Activated CD8-positive, alpha-beta memory T cell treated with anti-CD3 and anti-CD28 coated beads for 4 hours (primary cell): ENCODE data around the gene ADTRP.

Experiments
- DNase-seq, 2 donors: peaks; one replicate each; pipeline ENCODE4 v3.0.0-alpha.2; 2020; ENCODE audit warnings: low read depth in 2 of 2

ADTRP gene

DNA sequence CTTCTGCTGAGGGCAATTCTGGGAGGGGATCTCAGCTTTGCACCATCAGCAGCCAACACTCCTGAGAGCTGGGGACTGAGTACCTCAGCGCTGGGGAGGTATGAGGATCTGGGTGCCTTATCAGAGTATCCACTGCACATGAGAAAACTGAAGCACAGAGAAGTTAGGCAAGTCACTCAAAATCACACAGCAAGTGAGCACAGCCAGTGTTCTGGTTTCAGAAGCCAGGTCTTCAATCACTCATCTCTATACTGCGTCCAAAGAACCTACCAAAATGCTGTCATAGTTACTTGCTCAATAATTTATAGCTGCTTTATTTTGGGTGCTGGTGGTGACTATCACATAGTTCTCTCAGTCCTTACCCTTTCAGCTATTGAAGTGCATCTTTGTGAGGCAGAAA, 5.0 kb downstream of the ADTRP start:
- DNase-seq: no peak

DNA sequence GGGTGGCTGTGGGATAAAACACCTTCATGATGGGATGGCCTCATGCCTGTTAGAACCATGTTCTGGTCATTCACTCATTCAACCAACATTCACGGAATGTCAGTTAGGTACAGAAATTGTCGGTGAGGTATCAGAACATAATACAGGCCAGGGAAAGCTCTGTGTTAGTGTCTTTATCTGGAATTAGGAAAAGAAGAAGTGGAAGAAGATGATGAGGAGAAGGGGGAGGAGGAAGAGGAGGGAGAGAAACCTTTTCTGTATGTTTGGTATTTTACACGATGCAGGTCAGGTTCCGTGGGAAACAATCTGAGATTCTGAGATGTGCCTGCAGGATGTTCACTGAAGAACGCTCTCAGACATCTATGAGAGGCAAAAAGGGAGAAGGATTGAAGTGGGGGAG, 5.6 kb downstream of the ADTRP start:
- no peak for DNase-seq

DNA sequence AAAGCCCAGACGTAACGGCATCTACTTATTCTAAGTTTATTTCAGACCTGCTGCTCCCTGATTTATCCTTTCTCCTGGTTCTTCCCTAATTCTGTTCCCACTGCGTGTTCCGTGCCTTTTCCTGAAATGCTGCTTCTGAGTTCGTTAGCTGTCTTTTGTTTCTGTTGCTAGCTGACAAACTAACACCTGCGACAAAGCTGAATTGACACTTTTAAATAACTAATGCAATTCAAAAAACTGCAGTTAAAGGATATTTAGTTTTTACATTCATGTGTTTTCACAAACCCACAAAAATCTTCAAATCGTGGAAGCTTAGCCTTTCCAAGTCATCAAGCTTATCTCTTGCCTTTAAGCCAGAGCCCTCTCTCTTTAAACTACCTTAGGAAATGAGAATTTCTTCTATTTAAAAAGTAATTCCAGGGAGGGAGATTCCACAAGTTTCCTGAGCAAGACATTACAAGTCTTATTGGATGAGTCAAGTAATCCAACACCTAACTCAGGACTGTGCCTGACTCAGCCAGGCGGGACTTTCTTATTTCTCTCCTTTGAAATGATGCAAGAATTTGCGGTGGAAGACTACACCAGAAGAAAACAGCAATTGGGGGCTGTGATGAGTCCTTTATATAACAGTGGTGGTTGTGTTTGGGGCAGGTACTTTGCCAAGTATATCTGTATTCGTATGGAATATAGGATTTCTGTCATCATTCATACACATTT, 6.3 kb downstream of the ADTRP start:
- no peak for DNase-seq

DNA sequence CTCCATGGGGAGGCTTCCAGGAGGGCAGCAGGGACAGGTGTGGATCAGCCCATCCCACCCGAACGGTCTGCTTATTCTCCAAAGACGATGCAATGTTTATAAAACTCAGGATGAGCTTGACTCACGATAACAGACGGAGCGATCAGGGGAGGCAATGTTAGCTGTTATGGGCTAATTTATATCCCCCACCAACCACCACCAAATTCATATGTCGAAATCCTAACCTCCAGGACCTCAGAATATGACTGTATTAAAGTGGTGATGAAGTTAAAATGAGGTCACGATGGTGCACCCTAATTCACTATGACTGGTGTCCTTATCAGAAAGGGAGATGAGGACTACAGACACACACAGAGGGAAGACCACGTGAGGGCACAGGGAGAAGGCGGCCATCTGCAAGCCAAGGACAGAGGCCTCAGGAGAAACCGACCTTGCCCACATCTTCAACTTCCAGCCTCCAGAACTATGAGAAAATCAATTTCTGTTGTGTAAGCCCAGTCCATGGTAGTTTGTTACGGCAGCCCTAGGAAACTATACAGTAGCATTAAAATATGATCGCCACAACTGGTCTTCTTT, 7.0 kb downstream of the ADTRP start:
- no peak for DNase-seq

DNA sequence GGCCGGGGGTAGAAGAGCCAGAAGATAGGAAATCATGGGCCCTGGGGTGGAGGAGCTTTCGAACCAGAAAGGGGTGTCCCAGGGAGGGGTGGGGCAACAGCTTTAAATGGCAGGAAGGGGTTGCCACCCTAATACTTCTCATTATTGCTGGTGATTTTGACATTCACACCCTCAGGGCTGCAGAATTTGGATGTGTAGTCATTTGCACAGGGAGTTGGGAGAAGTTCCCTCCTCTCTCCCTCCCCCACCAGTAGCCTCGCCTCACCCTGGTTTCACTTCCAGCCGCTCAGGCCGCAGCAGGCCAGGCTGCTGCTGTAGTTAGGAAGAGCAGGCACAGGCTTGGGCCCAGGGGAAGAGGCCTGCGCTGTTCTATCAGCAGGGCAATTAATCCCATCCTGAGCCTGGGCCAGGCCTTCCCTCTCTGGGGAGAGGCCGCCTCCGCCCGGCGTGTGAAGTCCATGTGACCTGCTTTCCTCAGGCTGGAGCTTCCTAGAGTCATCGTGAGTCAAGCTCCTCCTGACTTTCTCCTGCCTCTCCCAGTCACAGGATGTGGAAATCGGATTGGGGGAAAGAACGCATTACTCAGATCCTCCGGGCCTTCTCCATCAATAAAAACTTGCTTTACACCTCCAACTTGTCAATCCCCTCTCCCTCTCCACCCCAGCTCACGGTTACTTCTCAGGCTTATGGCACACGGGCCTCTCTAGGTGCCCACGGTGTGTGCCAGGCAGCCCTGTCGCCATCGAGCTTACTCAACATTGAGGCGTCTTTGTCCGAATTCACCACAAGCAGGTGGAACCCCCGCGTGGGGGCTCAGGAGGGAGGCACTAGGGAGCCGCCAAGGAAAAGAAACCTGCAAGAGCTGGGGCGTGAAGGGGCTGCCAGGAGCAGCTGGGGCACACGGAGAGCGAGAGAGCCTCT, 7.8 kb downstream of the ADTRP start:
- no peak for DNase-seq

DNA sequence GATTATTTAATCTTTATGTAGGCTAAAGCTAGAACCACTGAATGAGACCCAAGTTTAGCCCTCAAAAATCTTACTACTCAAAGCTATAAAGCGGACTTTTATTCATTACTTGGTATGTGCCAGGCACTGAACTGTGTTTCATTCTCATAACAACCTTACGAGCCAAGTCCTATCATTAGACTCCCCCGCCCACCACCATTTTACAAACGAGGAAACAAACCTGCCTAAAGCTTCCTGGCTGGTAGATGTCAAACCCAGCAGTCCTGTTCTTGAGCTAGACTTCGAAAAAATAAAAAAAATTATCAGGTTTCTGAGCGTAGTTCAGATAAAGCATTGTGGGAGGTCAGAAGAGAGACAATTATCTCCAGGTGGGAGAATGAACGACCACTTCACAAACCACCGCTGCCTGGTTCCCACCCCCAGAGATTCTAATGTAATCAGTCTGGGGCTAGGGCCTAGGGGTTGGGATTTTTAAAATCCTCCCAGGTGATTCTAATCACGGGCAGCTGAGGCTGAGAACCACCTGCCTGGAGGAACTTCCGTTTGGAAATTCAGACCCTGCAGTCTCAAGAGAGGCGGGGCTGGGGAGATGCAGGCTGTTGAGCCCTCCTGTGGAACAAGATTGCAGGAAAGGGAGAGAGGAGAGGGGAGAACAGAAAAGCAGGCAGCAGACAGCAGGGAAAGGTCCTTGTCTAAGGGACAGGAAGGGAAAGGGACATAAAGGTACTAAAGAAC, 8.6 kb downstream of the ADTRP start:
- no peak for DNase-seq

DNA sequence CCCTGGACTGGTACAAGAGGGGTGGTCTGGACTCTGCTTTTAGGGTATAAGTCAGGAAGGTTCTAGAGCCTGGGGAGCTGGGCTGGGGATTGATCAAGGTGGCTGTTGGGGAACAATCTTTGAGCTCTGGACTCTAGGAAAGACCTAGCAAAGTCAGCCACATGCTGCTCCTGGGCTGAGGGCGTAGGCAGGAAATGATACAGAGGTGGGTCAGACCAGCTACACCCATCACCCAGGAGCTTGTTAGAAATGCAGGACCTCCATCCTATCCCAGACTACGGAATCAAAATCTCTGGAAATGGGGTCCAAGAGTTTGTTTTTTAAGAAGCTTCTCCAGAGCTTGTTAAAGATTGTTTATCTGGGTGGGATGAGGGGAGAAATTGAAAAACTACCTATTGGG, 9.4 kb downstream of the ADTRP start:
- no peak for DNase-seq

DNA sequence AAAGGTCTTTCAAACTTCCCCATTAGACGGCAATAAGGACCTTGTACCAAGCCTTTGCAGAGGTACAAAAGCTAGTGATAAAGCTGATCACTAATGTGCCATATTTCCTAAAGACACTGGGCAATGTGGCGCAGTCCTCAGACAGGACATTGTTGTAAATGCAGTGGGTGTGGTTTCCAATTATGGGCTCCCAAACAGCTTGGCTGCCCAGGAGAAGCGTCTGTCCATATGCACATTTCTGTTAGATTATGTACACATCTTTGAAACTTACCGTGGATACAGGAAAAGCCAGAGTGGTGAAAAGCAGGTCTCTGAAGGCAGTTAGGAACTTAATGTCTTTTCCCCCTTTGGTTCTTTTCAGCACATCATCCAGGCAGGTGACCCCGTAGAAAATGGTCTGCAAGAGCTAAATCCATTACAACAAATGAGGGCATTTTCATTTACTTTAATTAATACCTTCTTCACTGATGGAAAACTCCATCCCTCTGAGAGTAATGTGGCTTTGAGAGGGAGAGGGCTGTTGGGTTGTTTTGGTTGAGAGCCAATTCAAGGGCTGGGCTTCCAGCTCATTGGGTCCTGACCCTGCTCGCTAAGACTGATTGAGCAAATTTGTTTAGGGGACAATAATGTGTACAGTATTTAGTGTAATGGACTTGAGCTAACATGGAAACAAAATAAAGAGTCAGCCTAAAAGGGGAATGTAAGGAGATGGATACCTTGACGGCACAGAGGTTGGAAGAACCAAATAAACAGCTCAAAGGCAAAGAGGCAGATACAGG, 10.4 kb downstream of the ADTRP start:
- DNase-seq: no peak

DNA sequence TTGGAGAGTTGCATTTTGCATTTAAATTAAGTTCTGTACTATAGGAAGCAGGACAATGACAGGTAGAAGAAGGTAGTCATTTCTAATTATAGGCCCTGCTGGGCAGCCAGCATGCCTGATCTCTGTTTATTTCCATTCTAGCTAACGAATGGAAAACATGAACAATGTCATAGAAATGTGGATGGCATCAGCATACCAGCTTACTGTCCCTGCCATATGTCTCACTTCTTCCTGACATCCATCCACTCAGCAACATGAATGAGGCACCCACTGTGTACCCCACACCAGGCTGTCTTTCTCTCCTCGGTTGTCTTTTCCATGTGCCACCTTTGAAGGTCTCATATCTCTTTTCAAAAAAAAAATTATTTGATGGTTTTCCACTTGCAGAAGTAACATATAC, 11.1 kb downstream of the ADTRP start:
- no peak for DNase-seq

DNA sequence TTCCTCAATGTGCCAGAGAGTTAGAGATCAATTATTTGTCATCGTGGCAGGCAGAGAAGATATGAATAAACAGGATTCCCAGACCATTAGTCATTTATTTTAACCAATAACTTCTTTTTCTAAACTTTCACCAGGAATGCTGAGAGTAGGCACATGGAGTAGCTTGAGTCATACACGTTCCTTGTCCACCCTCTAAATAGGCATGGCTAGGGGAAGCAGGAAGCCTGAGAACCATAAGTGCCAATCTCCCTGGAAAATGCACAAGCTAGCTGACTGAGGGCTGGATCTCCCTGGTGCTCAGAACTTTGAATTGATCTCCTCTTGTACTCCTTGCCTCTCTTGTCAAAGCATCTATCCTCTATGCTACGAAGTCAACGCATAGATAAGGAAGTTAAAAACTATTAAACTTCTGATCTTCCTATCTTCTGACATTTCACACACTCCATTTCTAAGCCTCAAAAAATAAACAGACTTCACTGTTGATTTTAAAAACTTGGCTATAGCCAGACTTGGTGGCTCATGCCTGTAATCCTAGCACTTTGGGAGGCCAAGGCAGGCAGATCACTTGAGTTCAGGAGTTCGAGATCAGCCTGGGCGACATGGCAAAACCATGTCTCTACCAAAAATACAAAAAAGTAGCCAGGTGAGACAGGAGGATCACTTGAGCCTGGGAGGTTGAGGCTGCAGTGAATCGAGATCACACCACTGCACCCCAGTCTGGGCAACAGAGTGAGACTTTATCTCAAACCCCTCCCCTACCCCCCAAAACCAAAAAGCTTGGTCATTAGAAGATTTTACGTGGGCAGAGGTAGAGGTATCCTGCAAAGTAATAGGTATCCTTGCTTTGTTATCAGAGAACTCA, 11.8 kb downstream of the ADTRP start:
- no peak for DNase-seq

DNA sequence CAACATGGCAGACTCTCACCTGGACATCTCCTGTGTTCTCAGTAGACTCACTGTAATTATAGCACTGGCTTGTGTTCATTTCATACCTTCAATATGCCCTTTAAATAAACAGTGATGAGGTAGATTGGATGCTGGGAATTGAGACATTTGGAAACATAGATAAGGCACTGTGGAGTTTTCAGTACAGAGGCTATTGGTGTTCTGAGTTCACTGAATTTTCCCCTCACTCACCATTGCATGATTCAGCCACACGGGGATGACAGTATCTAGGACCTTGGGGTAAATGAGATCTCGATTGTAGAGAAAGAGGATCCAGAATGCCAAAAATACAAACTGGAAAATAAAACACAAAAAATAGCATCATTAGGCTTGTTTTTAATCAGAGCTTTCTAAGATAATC, 12.6 kb downstream of the ADTRP start:
- DNase-seq: no peak

DNA sequence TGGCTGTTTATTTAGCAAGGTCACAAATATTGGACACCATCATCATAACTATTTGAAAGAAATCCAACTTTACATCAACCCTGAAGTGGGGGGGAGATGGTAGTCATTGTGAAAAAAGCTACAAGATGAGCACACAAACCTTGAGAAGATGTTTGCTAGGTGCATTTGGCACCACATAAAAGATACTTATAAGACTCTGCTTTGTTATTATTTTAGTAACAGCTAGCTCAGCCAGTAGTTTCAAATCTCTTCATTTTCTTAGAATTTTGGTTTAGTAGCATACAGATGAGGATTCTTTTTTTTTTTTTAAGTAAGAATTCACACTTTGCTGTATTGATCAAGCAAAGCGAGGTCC, 14.4 kb downstream of the ADTRP start:
- no peak for DNase-seq

DNA sequence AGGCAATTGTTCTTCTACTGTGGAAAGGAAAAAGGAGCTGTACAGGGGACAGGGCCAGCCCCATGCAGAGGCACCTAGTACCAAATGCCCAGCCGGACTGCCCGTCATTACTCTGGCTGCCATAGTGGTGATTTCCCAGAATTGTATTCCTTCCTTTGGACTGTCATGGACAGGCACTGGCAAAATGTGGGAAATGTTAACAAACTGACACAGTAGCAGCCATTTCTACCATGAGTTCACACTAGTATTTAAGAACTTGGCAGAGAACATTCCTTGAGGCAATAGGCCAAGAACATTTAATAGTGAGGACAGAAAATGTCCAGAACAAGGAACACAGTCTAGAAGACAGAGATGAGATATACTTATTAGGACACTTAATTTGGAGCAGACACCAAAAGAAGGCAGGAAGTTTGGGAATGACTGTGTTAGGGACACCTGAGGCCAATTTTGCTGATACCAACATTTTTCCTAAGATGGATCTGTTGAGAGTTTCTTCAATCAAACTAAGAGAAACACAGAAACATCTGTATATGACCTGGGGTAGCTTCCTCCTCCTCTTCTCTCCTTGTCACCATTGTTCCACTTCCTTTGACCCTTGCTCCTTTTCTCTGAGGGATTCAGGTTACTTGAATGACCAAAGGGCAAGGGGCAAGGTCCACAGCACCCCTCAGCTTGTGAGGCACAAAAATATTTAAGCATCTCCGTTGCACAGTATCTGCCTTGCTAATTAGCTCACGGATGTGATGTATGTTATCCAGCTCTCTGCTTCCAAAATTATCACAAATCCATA, 14.9 kb downstream of the ADTRP start:
- DNase-seq: no peak

DNA sequence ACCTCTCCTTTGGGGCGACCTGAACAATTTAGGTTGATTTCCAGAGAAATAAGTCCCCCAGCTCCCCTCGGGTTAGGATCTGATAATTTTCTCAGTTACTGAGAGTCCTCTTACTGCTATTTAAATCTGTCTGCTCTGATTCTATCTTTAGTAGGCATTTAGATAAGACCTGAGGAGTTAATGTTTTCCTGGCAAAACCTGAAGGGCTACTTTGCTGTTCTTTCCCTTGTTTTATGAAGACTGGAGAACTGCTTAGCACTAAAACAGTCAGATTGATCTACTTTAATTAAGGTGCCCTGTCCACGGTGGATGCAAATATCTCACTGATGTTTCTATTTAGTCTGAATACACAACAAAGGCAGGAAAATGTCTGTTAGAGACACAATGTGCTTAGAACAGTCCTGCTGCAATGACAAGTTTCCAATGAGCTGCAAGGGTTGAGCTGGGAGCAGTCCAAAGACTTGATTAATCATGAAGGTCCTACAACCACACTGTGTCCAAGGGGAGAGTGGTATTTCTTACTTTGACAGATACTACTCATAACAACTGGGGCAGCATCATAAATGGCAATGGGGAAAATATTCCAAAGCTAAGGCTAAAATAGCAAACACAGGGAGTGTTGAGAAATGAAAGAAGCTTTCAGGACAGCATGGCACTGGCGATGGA, 15.7 kb downstream of the ADTRP start:
- DNase-seq: no peak

DNA sequence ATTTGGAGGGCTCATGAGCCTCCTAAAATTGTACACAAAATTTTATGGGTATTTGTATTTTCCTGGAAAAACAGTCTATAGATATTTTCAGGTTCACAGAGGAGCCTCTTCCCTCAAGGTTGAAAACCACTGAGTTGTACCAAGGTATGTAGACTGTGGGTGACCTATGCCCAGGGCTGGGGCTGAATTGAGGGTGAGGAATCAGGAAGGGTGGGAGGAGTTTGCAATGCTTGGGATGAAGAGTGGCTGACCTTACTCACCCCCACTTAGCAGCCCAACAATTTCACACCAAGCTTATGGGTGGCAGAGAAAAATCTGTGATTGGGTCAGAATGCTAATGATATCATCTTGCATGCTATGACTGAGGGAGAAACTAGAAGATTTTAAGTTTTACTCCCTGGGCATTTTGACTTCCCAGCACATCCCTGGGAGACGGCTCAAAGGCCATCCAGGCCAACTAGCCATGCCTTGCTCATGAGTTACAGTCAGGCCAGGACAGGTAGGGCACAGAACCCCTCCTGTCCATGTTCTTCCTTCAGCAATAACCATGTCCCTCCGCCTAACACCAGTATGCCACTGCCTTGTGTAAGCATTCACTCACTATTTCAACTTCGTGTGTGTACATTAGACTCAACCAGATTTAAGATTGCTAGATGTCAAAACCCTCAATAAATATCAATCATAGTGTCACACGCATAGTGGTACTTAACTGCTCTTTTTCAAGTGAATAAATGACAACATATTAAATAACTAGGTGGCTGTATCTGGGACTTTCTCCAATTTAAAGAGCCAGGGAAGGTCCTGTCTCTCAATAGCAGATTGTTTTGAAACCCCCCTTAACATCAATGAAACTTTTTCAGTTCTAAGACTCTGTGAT, 16.6 kb downstream of the ADTRP start:
- no peak for DNase-seq

DNA sequence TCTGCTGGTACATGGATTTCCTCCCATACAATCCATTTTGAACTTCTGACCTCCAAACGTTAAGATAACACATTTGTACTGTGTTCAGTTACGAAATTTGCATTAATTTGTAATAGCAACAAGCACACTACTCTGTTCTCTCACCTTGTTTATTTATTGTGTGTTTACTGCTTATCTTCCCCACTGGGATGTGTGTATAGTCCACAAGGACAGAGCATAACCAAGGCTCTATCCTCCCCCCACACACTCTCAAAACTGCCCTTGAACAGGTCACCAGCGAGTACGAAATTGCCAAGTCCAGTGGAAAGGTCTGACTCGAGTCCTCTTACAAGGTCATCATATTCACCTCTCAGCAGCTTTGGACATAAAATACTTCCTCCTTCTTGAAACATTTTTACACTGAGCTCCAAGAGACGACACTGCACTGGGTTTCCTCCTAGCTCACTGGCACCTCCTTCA, 18.6 kb downstream of the ADTRP start:
- DNase-seq: no peak

DNA sequence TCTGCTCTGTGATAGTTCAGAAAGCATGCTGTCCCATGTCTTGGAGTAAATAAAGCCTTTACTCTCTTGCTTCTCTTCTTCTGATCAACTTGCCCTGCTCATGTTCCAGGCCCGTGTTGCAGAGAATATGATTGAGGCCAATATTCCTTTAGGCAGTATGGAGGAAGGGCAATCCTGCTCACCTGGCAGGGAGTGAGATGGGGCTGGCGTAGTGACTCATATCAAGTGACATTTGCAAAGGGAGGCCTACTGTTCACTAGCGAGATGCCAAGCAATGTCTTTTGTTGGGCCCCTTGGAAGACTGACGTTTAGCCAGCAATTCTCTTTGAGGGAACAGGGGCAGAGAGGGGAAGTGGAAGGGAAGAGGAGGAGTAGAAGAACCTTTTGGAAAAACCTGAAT, 19.7 kb downstream of the ADTRP start:
- DNase-seq: no peak

DNA sequence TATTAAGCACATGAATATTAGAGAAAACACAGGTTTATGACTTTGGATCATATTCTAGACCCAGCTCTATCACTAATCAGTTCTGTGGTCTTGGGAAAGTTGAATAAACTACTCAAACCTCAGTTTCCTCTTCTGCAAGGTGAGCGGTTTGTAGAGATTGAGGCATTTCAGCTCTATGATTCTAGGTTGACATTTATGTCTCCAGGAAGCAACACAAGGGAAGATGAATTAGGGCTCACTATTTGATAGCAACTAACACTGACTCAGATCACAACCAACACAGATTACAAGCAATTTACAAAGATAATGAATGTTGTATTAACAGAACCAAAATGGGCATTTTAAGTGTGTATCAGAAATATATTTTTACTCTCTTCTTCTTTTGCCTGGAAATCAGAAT, 21.9 kb downstream of the ADTRP start:
- DNase-seq: no peak
